Activated B cell treated with CpG ODN at 0.5 μM for 24 hours (primary cell): ENCODE data around the gene MGRN1. TPM values are rescaled to one million over a fixed set of nuclear protein-coding genes. Genes with fewer than 3 reads are reported as not detected.

Source experiments
- ATAC-seq: fragments of 200-7000 bp; cut with Tn5 transposase; one replicate; pipeline ENCODE4 v1.10.0; 2021; ENCODE audit warnings: low read depth, mild to moderate bottlenecking, moderate library complexity
- CTCF ChIA-PET: fragments of 350-600 bp; sonication (Branson Sonifier 250); formaldehyde crosslinking; loops from one replicate; lab custom pipeline; 2021; ENCODE audit warnings: antibody characterized with exemption; lab: Charles Lee
- POLR2A ChIA-PET: fragments of 350-600 bp; sonication (Branson Sonifier 250); formaldehyde crosslinking; loops from one replicate; lab custom pipeline; 2021; ENCODE audit warnings: antibody characterized with exemption; lab: Charles Lee
- DNase-seq: peaks from one replicate; pipeline ENCODE4 v3.0.0; 2022
- H3K27ac Mint-ChIP-seq: one replicate; pipeline ENCODE4 v1.8.0; 2020; ENCODE audit warnings: mixed read lengths
- H3K27me3 Mint-ChIP-seq: one replicate; pipeline ENCODE4 v1.8.0; 2021; ENCODE audit warnings: mixed read lengths
- H3K36me3 Mint-ChIP-seq: one replicate; pipeline ENCODE4 v1.8.0; 2021; ENCODE audit warnings: low read depth, mixed read lengths
- H3K4me1 Mint-ChIP-seq: one replicate; pipeline ENCODE4 v1.8.0; 2021; ENCODE audit warnings: mixed read lengths
- H3K4me3 Mint-ChIP-seq: one replicate; pipeline ENCODE4 v1.8.0; 2020; ENCODE audit warnings: mild to moderate bottlenecking, mixed read lengths
- H3K9me3 Mint-ChIP-seq: one replicate; pipeline ENCODE4 v1.8.0; 2020; ENCODE audit warnings: mixed read lengths
- CTCF ChIP-seq: fragments of 200-600 bp; IDR thresholded peaks from one replicate; pipeline ENCODE4 v1.8.0; 2022; ENCODE audit warnings: antibody characterized with exemption, mild to moderate bottlenecking
- intact Hi-C: fragments of 100-400 bp; cut with micrococcal nuclease; formaldehyde crosslinking; loops from one replicate; pipeline ENCODE4 v1.15.1; 2024
- total RNA-seq: library from RNA; stranded (reverse); gene quantifications from 2 replicates; pipeline ENCODE4 v1.2.3, GENCODE V29; 2022

The MGRN1 gene
- total RNA-seq, 1 donor from 2014 or later, result 88.6 TPM

GRCh38 chr16:4682084-4682591 is 57.5 kb downstream of the MGRN1 start:
- DNase-seq (no peak), ATAC-seq (no peak)
- H3K27me3 Mint-ChIP-seq, result no peaks in the 10 kb centered on the region
- H3K4me3 Mint-ChIP-seq, result no peak overlapping the region
- CTCF ChIA-PET, result no interaction called here
- TF ChIP-seq CTCF, result no peak
- H3K27ac Mint-ChIP-seq, result no peak overlapping the region
- intact Hi-C loops, result no loop called here
- H3K9me3 Mint-ChIP-seq, result no peaks in the 10 kb centered on the region
- POLR2A ChIA-PET, result no interaction called here
- no peaks in the 10 kb centered on the region for H3K4me1 Mint-ChIP-seq
- H3K36me3 Mint-ChIP-seq, result peaks cover 62% of the 10 kb centered on the region

GRCh38 chr16:4682616-4683254 is 58.1 kb downstream of the MGRN1 start:
- DNase-seq, result no peak
- intact Hi-C loops, result no loop called here
- no peaks in the 10 kb centered on the region for H3K9me3 Mint-ChIP-seq
- no peaks in the 10 kb centered on the region for H3K4me1 Mint-ChIP-seq
- H3K27ac Mint-ChIP-seq, result no peak overlapping the region
- no peaks in the 10 kb centered on the region for H3K27me3 Mint-ChIP-seq
- H3K36me3 Mint-ChIP-seq, result peaks cover 63% of the 10 kb centered on the region
- no peak overlapping the region for H3K4me3 Mint-ChIP-seq
- ATAC-seq, result no peak
- ChIA-PET CTCF (no interaction called here), POLR2A (no interaction called here)
- TF ChIP-seq CTCF, result no peak

- no peaks in the 10 kb centered on the region for H3K27me3 Mint-ChIP-seq
- DNase-seq, result no peak
- intact Hi-C loops, result no loop called here
- no peak for ATAC-seq
- H3K9me3 Mint-ChIP-seq, result no peaks in the 10 kb centered on the region
- H3K27ac Mint-ChIP-seq, result no peak overlapping the region
- ChIA-PET POLR2A (no interaction called here), CTCF (no interaction called here)
- TF ChIP-seq CTCF, result no peak
- H3K4me3 Mint-ChIP-seq, result no peak overlapping the region
- peaks cover 59% of the 10 kb centered on the region for H3K36me3 Mint-ChIP-seq
- H3K4me1 Mint-ChIP-seq, result no peaks in the 10 kb centered on the region
Observed at GRCh38 chr16:4683255-4684057, 58.8 kb downstream of the MGRN1 start.

- no peak for DNase-seq
- no peak overlapping the region for H3K27ac Mint-ChIP-seq
- ChIA-PET POLR2A (no interaction called here), CTCF (no interaction called here)
- H3K4me3 Mint-ChIP-seq, result no peak overlapping the region
- peaks cover 56% of the 10 kb centered on the region for H3K36me3 Mint-ChIP-seq
- no peak for TF ChIP-seq CTCF
- ATAC-seq, result no peak
- H3K9me3 Mint-ChIP-seq, result no peaks in the 10 kb centered on the region
- H3K4me1 Mint-ChIP-seq, result no peaks in the 10 kb centered on the region
- intact Hi-C loops, result no loop called here
- H3K27me3 Mint-ChIP-seq, result no peaks in the 10 kb centered on the region
Observed at GRCh38 chr16:4684058-4684715, 59.6 kb downstream of the MGRN1 start.

GRCh38 chr16:4684763-4685162 is 60.1 kb downstream of the MGRN1 start:
- no peaks in the 10 kb centered on the region for H3K9me3 Mint-ChIP-seq
- ChIA-PET POLR2A (no interaction called here), CTCF (no interaction called here)
- no peak overlapping the region for H3K27ac Mint-ChIP-seq
- H3K4me3 Mint-ChIP-seq, result no peak overlapping the region
- ATAC-seq, result no peak
- no peak for TF ChIP-seq CTCF
- H3K36me3 Mint-ChIP-seq, result peaks cover 53% of the 10 kb centered on the region
- H3K4me1 Mint-ChIP-seq, result no peaks in the 10 kb centered on the region
- no peaks in the 10 kb centered on the region for H3K27me3 Mint-ChIP-seq
- DNase-seq, result no peak
- intact Hi-C loops, result no loop called here
